HepG2 (cell line): ENCODE results near the gene ROMO1. TPM values are rescaled to one million over a fixed set of nuclear protein-coding genes. Genes with fewer than 3 reads are reported as not detected.

ENCODE experiments used
- ATAC-seq: fragments of 200-7000 bp; cut with Tn5 transposase; 3 replicates; pipeline ENCODE4 v1.9.1; 2020; ENCODE audit warnings: mild to moderate bottlenecking, moderate library complexity
- BruUV-seq: library from RNA; stranded (reverse); fragments of 400-500 nt; replicated peaks from 2 replicates; lab custom pipeline; 2021; lab: Mats Ljungman, UMichigan
- CTCF ChIA-PET: fragments of 300-600 bp; formaldehyde crosslinking; extraction: SDS; loops from one replicate; lab custom pipeline; 2021; ENCODE audit warnings: low total read pairs, inconsistent platforms, low intra/inter-chr PET ratio; lab: Yijun Ruan, JAX
- POLR2A ChIA-PET: fragments of 350-600 bp; sonication (Branson Sonifier 250); formaldehyde crosslinking; loops from one replicate; lab custom pipeline; 2020; ENCODE audit warnings: antibody characterized with exemption, inconsistent platforms; lab: Yijun Ruan, JAX
- DNase-seq: peaks from one replicate; pipeline ENCODE4 v3.0.0-alpha.2; 2015; ENCODE audit warnings: low spot score
- FAIRE-seq: peaks from 3 replicates; lab custom pipeline; 2011; peaks lifted over from hg19 to GRCh38; lab: Jason Lieb, UNC
- H2AFZ ChIP-seq: one replicate; pipeline ENCODE4 v1.6.1; 2011; ENCODE audit warnings: low read length, inconsistent platforms
- H3K27ac ChIP-seq: fragments of 300-600 bp; 3 replicates; pipeline ENCODE4 v1.8.0; 2011; ENCODE audit warnings: mixed run types, mild to moderate bottlenecking, mixed read lengths, low read length, inconsistent platforms; ENCODE audit not compliant: insufficient read depth; ENCODE audit errors: extremely low read length
- H3K27me3 ChIP-seq, 2 experiments: fragments of 200-600 bp in 1 of 2; 2 replicates in 1 of 2; 3 replicates in 1 of 2; pipeline versions ENCODE4 v1.6.0 to v1.8.0; 2011; ENCODE audit warnings: low read length in 2 of 2, mild to moderate bottlenecking in 2 of 2, moderate library complexity in 2 of 2, inconsistent platforms in 1 of 2; ENCODE audit not compliant: insufficient read depth in 2 of 2, control insufficient read depth in 1 of 2
- H3K36me3 ChIP-seq, 2 experiments: fragments of 200-600 bp in 1 of 2; replicated peaks in 1 of 2; 2 replicates in 1 of 2; 3 replicates in 1 of 2; pipeline versions ENCODE4 v1.5.1 to v1.8.0; 2011; ENCODE audit warnings: low read length in 2 of 2, inconsistent platforms in 1 of 2; ENCODE audit not compliant: insufficient read depth in 2 of 2, control insufficient read depth in 1 of 2
- H3K4me1 ChIP-seq: 2 replicates; pipeline ENCODE4 v1.5.1; 2012; ENCODE audit warnings: low read length, inconsistent platforms; ENCODE audit not compliant: insufficient read depth
- H3K4me2 ChIP-seq: 2 replicates; pipeline ENCODE4 v1.6.0; 2011; ENCODE audit warnings: low read depth, low read length, inconsistent platforms
- H3K4me3 ChIP-seq, 3 experiments: fragments of 200-600 bp in 1 of 3; sonication (generic), shearing (Covaris generic) in 1 of 3; replicated peaks in 1 of 3; 2 replicates each; pipeline ENCODE4 v1.5.1; 2011 to 2016; ENCODE audit warnings: low read length in 3 of 3, inconsistent platforms in 2 of 3, low read depth in 2 of 3, mild to moderate bottlenecking in 2 of 3, control low read depth in 1 of 3, mixed read lengths in 1 of 3; ENCODE audit not compliant: insufficient read depth in 1 of 3
- H3K79me2 ChIP-seq: one replicate; pipeline ENCODE4 v1.6.1; 2011; ENCODE audit warnings: low read length, inconsistent platforms; ENCODE audit not compliant: insufficient read depth
- H3K9ac ChIP-seq: 2 replicates; pipeline ENCODE4 v1.6.0; 2011; ENCODE audit warnings: mild to moderate bottlenecking, low read depth, low read length, inconsistent platforms; ENCODE audit not compliant: insufficient read depth
- H3K9me3 ChIP-seq: 2 replicates; pipeline ENCODE4 v1.5.1; 2012; ENCODE audit warnings: mild to moderate bottlenecking, low read length
- H4K20me1 ChIP-seq: 2 replicates; pipeline ENCODE4 v1.6.0; 2011; ENCODE audit warnings: inconsistent platforms, mild to moderate bottlenecking, low read length, moderate library complexity; ENCODE audit not compliant: insufficient read depth
- ATRX ChIP-seq: sonication (generic); formaldehyde crosslinking; IDR thresholded peaks from 2 replicates; pipeline ENCODE4 v1.4.0; 2020; ENCODE audit warnings: missing genetic modification reagents, borderline replicate concordance
- HHEX ChIP-seq: IDR thresholded peaks from 2 replicates; pipeline ENCODE4 v1.6.1; 2016; ENCODE audit warnings: control low read depth
- TBX3 ChIP-seq: fragments of 450-650 bp; IDR thresholded peaks from 2 replicates; pipeline ENCODE4 v1.6.1; 2017; ENCODE audit warnings: antibody characterized with exemption, mild to moderate bottlenecking, inconsistent platforms, borderline replicate concordance
- ZBTB20 ChIP-seq: sonication (generic); formaldehyde crosslinking; IDR thresholded peaks from 2 replicates; pipeline ENCODE4 v1.8.1; 2023; ENCODE audit warnings: missing genetic modification reagents, low read depth, mild to moderate bottlenecking, borderline replicate concordance
- ZNF724P ChIP-seq: sonication (generic); formaldehyde crosslinking; IDR thresholded peaks from 2 replicates; pipeline ENCODE4 v1.8.0; 2022; ENCODE audit warnings: missing genetic modification reagents, borderline replicate concordance
- ZNF749 ChIP-seq: sonication (generic); formaldehyde crosslinking; IDR thresholded peaks from 2 replicates; pipeline ENCODE4 v1.8.0; 2022; ENCODE audit warnings: mild to moderate bottlenecking, missing genetic modification reagents, moderate library complexity, borderline replicate concordance
- WGBS: methylation state at CpG from one replicate; pipeline ENCODE4 v1.1.6; 2017; ENCODE audit warnings: low lambda C conversion rate; 5-methylcytosine and 5-hydroxymethylcytosine counted together
- in situ Hi-C: cut with HindIII; loops from 2 replicates; pipeline ENCODE4 v1.10.0; 2017; ENCODE audit warnings: low pct_unique_long_range_greater_than_20kb; ENCODE audit not compliant: extremely low pct_ligation_motif_present
- intact Hi-C: fragments of 100-400 bp; cut with micrococcal nuclease; formaldehyde crosslinking; loops from one replicate; pipeline ENCODE4 v1.10.0; 2022; ENCODE audit not compliant: unreplicated experiment
- polyA plus RNA-seq, 8 experiments: library from polyadenylated mRNA; depleted of rRNA in 3 of 8; stranded (reverse) in 7 of 8; unstranded in 1 of 8; fragments of >200 nt; fragmentation: Illumina TruSeq in 4 of 8; extraction: Trizol in 4 of 8; gene quantifications; 2 replicates each; pipeline versions ENCODE4 v1.2.1 to v1.2.3, GENCODE V29; 2011 to 2016; ENCODE audit warnings: low read depth in 4 of 8, missing spikeins in 1 of 8, mixed read lengths in 1 of 8; ENCODE audit not compliant: insufficient read depth in 1 of 8
- total RNA-seq, 5 experiments: library from RNA; depleted of rRNA; stranded (reverse); fragments of >200 nt; fragmentation: Illumina TruSeq; extraction: Trizol; gene quantifications; 2 replicates each; pipeline ENCODE4 v1.2.3, GENCODE V29; 2016; ENCODE audit warnings: low read depth in 1 of 5
- TF ChIP-seq, protein P1 (sequence below): sonication (generic); formaldehyde crosslinking; IDR thresholded peaks from 2 replicates; pipeline ENCODE4 v1.5.1; 2020; ENCODE audit warnings: mild to moderate bottlenecking, missing genetic modification reagents
- TF ChIP-seq, protein P2 (sequence below): sonication (generic); formaldehyde crosslinking; IDR thresholded peaks from 2 replicates; pipeline ENCODE4 v1.8.1; 2022; ENCODE audit warnings: low read depth, mild to moderate bottlenecking, missing genetic modification reagents

Gene ROMO1
- total and polyA plus RNA-seq, 2 of the 13 experiments (the other 11 are each of a cell fraction or from before 2014, with no cell fraction given) = 636 to 755 TPM

DNA sequence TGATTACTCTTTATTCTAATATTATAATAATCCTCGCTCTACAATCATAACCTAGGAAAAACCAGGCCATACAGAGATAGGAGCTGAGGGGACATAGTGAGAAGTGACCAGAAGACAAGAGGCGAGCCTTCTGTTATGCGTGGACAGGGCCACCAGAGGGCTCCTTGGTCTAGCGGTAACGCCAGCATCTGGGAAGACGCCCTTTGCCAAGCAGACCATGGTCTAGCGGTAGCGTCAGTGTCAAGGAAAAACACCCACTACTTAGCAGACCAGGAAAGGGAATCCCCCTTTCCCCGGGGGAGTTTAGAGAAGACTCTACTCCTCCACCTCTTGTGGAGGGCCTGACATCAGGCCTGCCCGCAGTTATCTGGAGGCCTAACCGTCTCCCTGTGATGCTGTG, 12.3 kb upstream of the ROMO1 start (continued):
- TF ChIP-seq, protein P1, sequence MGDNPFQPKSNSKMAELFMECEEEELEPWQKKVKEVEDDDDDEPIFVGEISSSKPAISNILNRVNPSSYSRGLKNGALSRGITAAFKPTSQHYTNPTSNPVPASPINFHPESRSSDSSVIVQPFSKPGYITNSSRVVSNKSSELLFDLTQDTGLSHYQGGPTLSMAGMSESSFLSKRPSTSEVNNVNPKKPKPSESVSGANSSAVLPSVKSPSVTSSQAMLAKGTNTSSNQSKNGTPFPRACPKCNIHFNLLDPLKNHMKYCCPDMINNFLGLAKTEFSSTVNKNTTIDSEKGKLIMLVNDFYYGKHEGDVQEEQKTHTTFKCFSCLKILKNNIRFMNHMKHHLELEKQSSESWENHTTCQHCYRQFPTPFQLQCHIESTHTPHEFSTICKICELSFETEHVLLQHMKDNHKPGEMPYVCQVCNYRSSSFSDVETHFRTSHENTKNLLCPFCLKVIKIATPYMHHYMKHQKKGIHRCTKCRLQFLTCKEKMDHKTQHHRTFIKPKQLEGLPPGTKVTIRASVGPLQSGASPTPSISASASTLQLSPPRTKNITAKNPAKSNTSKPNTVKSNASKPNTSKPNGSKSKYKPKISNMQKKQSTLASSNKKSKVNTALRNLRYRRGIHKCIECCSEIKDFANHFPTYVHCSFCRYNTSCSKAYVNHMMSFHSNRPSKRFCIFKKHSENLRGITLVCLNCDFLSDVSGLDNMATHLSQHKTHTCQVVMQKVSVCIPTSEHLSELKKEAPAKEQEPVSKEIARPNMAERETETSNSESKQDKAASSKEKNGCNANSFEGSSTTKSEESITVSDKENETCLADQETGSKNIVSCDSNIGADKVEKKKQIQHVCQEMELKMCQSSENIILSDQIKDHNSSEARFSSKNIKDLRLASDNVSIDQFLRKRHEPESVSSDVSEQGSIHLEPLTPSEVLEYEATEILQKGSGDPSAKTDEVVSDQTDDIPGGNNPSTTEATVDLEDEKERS (CRISPR knock-in tag) = peak; percentile 68; the same call in 1 of the 2 replicates

DNA sequence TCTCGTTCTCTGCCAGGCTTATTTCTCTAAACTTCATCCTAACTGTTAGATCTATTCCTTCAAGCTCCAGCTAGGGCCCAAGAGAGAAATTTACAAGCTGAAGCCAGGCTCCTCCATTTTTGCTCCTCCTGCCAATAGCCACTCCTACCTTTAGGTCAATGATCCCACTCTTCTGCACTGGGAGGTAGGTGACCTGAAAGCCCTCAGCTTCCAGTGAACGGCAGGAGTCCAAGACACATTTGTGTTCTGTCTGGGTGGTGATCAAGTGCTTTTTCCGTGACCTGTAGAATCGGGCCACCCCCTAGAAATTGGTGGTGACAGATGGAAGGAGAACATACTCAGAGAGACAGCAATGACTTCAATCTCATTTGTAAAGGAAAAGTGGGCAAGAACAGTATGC, 8.9 kb upstream of the ROMO1 start:
- ATAC-seq = no peak
- CTCF ChIA-PET = no interaction called here

More for the DNA sequence above, 8.9 kb upstream of the ROMO1 start:
- no peak overlapping the region for H2AFZ ChIP-seq
- H3K79me2 ChIP-seq = no peaks in the 10 kb centered on the region
- H3K9ac ChIP-seq = no peak overlapping the region
- no peak for FAIRE-seq
- TF ChIP-seq TBX3 (no peak), ATRX (CRISPR knock-in tag) (no peak), ZNF749 (CRISPR knock-in tag) (no peak), HHEX (CRISPR knock-in tag) (no peak), ZNF724P (CRISPR knock-in tag) (no peak), ZBTB20 (CRISPR knock-in tag) (no peak)
- TF ChIP-seq, protein P2, sequence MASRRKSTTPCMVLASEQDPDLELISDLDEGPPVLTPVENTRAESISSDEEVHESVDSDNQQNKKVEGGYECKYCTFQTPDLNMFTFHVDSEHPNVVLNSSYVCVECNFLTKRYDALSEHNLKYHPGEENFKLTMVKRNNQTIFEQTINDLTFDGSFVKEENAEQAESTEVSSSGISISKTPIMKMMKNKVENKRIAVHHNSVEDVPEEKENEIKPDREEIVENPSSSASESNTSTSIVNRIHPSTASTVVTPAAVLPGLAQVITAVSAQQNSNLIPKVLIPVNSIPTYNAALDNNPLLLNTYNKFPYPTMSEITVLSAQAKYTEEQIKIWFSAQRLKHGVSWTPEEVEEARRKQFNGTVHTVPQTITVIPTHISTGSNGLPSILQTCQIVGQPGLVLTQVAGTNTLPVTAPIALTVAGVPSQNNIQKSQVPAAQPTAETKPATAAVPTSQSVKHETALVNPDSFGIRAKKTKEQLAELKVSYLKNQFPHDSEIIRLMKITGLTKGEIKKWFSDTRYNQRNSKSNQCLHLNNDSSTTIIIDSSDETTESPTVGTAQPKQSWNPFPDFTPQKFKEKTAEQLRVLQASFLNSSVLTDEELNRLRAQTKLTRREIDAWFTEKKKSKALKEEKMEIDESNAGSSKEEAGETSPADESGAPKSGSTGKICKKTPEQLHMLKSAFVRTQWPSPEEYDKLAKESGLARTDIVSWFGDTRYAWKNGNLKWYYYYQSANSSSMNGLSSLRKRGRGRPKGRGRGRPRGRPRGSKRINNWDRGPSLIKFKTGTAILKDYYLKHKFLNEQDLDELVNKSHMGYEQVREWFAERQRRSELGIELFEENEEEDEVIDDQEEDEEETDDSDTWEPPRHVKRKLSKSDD (CRISPR knock-in tag) = no peak
- TF ChIP-seq, all 625 proteins: peak for 0
- in situ Hi-C loops (loop anchor here (5.0 kb wide), 1 partner anchor 137 kb away; no protein-coding TSS in a partner anchor), intact Hi-C loops (loop anchor here (10.0 kb wide), 2 partner anchors 195 to 225 kb away; no protein-coding TSS in a partner anchor)
- Histone ChIP-seq H3K27me3 (no peaks in the 10 kb centered on the region), H3K4me3 (no peak overlapping the region), H4K20me1 (no peaks in the 10 kb centered on the region), H3K4me1 (peaks cover 13% of the 10 kb centered on the region), H3K36me3 (peaks cover 15 to 31% of the 10 kb centered on the region in 2 experiments), H3K4me2 (no peak overlapping the region), H3K27ac (no peak overlapping the region), H3K9me3 (peaks cover 9% of the 10 kb centered on the region)
- 93% methylated on average over 4 of the region's 4 CpGs for WGBS
- DNase-seq = no peak
- POLR2A ChIA-PET = interaction anchor here (1.1 kb wide), 1 partner anchor 30 kb away, joined by 3 read pairs; no protein-coding TSS in a partner anchor
- no TSS peak for BruUV-seq
